Measurements from ENCODE around the gene DBNL.

DBNL gene

GRCh38 chr7:44100458-44101302 lies 56.2 kb downstream of the DBNL start:
- DNase-seq = no peak

- no peak for DNase-seq
These were observed 56.9 kb downstream of the DBNL start for GRCh38 chr7:44101303-44101965.

DNA sequence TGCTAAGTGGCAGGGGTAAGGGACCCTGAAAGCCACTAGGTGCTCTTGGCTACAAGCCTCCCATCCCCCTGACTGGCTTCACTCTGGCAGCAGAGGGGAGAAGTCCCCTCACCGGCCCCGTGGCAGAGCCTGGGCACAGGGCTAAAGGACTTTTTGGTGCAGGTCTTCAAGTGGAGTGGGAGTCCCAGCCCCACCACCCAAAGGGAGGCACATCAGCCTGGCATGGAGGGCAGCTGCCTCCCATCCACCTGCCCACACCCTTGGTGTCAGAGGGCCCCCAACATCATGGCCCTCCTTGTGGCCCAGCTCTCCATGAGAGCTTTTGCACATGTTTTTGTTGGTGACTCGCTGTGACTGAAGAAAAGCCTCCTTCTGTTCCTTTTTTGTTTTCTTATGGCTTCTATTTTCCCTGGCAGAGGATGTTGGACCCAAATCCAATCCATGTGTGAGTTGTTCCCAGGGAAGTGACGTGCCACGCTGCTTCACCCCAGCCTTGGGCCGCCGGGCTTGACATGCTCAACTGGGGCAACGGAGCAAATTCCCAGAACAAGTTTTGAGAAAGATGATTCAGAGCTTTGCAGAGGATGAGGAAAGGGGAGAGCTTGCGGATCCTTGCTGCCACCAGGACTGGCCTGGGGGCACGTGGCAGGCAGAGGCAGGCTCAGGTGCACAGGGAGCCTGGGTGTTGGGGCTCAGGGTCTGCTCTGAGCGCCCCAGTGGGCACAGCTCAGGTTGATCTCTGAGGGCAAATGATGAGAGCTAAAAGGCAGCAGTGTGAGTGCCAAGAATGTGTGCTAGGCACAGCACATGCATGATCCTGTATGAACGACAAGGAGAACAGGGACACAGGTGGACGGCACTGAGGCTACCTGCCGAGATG lies 57.7 kb downstream of the DBNL start:
- DNase-seq = no peak

DNA sequence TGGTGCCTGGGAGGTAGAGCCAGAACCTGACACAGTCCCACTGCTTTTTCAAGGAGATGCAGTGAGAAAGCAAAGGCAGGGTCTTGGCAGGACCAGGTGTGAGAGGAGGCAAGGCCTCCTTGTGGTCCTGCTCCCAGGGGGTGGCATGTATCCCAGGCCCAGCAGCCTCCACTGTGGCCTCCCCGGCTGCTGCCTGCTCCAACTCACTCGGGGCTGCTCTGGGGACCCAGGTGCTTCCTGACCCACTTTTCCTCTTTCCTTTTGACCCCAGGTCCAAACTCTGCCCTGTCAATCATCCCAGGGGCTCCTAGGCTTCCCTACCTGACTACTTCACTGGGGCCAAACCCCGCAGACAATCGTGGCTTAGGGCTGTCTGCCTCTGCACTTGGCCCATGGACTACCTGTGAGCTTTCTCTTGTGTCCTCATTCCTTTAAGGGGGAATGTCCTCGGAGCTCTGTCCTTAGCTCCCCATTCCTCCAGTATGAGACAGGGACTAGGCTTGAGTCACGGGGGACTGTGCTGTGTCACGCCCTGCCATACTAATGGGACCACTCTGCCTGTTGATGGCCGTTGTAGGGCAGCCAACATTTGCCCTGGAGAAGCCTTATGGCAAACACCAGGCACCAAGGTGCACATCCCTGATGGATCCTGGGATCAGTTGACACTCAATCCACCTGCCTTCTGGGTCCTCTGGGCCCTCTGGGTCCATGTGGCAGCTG lies 58.5 kb downstream of the DBNL start:
- no peak for DNase-seq

DNA sequence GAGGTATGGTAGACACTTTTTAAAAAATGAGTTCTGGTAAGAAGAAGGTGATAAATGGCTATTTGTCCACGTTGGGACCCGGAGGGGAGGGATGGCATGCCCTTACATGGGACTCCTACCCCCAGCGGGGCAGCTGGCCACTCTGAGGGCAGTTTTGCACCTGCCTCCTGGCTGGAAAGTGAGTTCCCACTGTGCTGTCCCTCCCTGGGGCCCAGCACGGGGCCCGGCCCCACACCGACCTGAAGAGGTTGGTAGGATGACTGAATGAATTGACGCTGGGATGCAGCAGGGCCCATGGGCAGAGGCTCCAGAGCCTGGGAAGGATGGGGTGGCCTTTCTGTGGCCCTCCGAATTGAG lies 59.0 kb downstream of the DBNL start:
- no peak for DNase-seq

DNA sequence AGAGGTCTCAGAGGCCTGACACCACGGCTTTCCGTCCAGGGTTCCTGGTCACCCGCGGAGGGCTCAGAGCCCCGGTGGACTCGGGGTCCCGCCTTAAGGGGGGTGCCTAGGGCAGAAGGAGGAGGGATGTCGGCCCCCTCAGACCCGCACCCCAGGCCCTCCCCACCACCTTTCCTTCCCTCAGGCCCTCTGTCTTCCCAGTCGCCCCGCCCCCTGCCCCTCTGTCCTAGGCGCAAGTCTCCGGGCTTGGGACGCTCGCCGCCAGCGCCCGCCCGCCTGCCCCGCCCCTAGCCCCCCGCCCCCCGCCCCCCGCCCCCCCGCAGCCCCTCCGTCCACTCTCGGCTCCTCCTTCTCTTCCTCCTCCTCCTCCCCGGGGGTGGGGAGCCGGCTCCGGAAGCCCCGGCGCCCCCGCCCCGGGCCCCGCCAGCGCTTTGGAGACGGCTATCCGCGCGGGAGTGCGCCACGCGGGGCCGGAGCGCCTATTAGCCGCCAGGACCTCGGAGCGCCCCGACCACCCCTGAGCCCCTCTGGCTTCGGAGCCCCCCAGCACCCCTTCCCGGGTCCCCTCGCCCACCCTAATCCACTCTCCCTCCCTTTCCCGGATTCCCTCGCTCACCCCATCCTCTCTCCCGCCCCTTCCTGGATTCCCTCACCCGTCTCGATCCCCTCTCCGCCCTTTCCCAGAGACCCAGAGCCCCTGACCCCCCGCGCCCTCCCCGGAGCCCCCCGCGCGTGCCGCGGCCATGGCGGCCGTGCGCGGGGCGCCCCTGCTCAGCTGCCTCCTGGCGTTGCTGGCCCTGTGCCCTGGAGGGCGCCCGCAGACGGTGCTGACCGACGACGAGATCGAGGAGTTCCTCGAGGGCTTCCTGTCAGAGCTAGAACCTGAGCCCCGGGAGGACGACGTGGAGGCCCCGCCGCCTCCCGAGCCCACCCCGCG lies 59.7 kb downstream of the DBNL start, which contains the start of gene AEBP1:
TSS of gene AEBP1 (plus strand) at position 423 of the 937 bp plus-strand sequence. CDS start at position 744, 321 bp downstream.
- no peak for DNase-seq

- DNase-seq = no peak
These were observed 60.6 kb downstream of the DBNL start for GRCh38 chr7:44104860-44105771.

DNA sequence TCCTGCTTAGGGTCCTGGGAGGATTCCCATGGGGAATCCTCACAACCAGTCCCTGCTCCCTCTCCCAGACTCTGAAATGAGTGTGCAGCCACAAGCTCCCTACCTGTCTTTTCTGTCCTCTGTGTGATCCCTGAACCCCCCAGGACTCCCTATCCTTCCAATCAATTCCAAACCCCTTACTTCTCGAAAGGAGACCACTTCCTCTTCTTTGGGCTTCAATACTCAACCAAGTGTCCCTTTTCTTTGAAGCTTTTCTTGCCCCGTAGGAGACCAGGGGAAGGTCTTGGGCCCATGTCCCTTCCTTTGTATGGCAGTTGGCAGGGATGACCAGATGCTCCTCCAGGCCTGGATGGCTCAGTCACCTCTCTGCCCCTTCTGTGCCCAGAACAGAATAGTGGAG lies 61.3 kb downstream of the DBNL start:
- no peak for DNase-seq

DNA sequence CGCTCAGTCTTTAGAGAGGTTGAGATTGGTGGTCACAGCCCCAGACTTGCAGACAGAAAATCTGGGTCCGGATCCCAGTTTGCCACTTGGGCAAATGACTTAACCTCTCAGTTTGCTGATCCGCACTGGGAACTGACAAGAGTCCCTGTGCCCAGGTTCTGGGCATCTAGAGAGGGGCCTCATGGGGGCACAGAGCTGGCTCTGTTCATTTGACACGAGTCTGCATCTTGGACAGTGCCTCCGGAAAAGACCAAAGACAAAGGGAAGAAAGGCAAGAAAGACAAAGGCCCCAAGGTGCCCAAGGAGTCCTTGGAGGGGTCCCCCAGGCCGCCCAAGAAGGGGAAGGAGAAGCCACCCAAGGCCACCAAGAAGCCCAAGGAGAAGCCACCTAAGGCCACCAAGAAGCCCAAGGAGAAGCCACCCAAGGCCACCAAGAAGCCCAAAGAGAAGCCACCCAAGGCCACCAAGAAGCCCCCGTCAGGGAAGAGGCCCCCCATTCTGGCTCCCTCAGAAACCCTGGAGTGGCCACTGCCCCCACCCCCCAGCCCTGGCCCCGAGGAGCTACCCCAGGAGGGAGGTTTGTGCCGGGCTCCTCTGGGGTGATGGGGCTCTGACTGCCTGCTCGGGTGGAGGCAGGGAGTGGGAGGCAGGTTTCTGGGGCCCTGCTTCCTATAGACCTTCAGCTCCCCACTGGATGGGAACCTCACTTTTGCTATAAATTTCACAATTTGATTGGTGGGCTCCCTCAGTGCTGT lies 62.0 kb downstream of the DBNL start:
- DNase-seq = no peak

GRCh38 chr7:44107116-44107960 lies 62.8 kb downstream of the DBNL start:
- DNase-seq = no peak

DNA sequence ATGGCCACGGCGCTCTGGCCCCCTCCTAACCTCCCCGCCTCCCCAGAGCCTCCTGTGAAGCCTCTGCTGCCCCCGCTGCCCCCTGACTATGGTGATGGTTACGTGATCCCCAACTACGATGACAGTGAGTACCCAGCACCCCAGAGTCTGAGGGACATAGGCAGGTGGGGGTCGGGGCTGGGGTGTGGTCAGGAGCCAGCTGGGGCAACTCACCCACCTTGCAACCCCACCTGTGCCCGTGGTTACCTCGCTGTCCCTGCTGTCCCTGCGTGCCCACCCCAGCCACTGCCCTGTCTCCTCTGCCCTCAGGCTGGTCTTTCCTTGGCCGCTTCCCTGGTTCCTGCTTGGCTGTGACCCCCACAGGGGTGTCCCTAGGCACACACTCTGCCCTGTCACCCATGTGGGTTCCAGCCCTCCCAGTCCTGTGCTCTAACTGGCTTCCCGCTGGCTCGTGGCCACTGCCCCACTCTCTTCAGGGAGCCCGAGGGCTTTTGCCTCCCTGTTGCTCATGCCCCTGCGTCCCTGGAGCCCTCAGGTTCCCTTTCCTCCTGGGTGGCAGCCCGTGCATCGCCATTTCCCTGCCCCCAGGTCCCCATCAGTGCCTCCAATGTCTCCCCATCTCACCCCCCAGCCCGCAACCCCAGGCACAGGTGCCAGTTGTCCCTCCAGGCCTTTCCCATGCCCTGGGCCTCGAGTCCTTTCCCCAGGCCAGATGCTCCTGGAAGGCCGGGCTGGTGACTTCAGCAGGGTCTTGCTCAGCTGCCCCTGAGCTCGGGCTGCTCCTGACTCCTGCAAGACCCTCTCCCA lies 63.7 kb downstream of the DBNL start:
- DNase-seq = no peak

- DNase-seq = no peak
These were observed 64.6 kb downstream of the DBNL start for GRCh38 chr7:44108768-44109750.

- DNase-seq = no peak
These were observed 65.5 kb downstream of the DBNL start for GRCh38 chr7:44109991-44110390.

DNA sequence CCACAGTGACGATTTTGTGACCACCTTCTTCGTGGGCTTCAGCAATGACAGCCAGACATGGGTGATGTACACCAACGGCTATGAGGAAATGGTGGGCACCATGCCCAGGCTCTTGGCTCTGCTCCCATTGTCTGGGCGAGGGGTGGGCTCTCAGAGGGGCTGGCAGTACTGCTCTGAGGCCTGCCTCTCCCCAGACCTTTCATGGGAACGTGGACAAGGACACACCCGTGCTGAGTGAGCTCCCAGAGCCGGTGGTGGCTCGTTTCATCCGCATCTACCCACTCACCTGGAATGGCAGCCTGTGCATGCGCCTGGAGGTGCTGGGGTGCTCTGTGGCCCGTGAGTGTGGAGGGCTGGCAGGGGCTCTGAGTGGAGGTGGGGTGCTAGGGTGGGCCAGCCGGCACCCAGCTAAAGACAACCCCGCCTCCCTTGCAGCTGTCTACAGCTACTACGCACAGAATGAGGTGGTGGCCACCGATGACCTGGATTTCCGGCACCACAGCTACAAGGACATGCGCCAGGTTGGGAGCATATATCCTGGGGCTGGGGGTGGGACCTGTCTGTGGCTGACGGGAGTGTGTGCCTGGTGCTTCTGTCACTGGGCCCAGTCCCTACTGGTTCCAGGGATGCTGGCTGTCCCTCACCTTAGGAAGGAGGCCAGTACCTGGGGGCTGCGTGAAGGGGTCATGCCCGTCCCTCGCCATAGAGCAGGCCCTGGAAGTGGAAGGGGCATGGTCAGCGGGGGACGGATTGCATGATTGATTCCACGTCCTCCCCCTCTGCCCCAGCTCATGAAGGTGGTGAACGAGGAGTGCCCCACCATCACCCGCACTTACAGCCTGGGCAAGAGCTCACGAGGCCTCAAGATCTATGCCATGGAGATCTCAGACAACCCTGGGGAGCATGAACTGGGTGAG lies 66.5 kb downstream of the DBNL start:
- no peak for DNase-seq
